Amygdala (tissue), 56 donors: ENCODE data around the gene CSF3R.

Experiments
- DNase-seq, 56 donors: peaks; one replicate each; lab custom pipeline; 2025; lab: John Stamatoyannopoulos, UW

CSF3R gene

DNA sequence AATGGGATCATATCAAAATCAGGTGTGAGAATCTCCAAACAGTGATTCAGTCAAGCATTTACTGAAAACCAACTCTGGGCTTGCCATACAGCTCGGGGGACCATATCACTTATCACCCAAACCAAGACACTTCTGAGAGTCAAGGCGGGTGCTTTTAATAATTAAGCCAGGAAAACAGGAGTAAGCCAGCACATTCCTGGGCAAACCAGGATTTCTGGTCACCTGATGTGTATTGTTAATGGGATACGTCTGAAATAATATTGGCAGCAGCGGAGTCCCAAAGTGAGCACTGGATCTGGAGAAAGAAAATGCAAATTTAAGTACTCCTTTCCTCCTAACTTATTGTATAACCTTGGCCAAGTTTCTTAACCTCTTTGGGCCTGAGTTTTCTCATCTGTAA lies 50.1 kb downstream of the CSF3R start:
- no peak for DNase-seq

DNA sequence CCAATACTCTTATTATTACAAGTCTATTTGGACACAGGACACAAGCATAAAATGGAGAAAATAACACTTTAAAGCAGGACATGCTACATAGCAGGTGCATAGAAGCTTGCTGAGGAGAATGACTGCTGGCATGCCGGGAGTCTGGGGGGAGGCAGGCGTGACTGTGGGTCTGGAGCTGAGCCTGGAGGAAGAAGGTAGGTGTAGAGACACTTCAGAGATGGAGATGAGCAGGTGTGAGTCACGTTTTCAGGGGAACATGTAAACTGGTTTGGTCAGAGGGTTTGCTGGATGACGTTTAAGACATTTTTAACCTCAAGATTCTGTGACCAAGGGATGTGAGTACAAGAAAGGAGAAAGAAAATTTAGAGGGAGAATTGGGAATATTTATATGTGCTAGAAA lies 56.9 kb downstream of the CSF3R start:
- no peak for DNase-seq

DNA sequence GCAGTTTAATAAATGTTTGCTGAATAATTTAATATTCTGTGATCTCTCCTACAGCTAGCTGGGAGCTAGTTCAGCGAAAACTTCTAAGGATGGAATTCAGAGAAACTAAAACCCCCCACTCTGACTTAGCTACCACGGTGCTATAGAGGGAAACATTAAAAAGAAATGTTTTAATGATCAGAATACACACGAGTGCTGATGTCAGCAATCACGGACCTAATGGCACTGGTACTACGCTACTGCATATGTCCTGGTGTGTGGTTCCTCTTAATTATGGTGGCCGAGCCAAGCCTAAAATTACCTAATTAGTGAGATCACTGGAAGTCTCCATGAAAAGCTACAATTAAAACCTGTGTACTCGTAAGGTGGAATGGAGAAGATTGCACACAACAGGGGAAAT lies 61.1 kb downstream of the CSF3R start:
- no peak for DNase-seq

DNA sequence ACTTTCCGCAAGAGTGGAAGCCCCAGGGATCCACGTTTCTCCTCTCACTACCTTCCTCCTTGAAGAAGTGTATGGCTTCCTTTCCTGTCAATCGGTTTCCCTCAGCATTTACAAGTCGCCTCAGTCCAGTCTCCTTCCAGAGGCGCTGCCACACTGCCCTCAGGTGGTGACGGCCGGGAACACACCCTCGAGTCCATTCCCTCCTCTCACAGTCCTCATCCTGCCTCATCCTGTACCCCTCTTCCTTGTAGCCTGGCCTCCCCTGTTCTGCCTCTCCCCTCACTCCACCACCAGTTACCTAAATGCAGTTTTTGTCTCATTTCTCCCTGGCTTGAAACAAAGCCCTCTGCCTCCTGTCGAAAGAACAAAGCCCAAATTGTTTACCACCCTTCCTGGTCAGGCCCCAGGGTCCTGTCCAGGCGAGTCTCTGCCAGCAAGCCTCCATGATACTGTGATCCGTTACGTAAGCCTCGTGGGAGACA lies 61.8 kb downstream of the CSF3R start:
- DNase-seq, result peak in 55 of 56 donors; percentile 10 to 93 (median 70)

DNA sequence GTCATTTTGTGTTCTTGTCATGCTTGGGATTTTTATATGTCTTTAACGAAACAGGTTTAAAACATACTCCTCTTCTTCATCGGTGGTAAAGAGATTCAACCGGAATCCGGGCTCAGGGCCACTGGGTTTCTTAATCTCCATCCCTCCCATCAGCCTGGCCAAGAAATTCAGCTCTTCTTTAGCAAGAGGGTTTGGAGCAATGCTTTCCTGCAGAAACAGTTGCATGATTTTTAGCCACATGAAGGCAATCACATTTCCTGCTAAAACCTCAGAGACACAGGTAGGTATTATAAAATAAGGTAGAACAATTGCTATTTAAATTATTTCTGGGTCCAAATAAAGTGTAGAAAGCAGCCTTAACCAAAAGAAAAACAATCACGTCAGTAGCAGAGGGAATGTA lies 62.3 kb downstream of the CSF3R start:
- DNase-seq, result no peak

DNA sequence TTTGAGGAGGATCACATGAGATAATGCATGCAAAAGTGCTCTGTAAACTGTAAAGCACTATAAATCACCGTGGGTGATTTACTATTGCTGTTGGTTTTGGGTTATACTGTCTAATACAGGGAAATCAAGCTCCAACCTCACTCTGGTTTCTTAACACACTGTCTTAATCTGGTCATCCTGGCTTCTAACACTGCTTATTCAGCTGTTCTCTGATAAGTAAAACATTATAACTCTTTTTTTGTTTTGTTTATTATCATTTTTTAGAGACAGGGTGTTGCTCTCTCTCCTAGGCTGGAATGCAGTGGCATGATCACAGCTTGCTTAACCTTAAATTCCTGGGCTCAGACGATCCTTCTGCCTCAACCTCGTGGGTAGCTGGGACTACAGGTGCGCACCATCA lies 63.1 kb downstream of the CSF3R start:
- no peak for DNase-seq

DNA sequence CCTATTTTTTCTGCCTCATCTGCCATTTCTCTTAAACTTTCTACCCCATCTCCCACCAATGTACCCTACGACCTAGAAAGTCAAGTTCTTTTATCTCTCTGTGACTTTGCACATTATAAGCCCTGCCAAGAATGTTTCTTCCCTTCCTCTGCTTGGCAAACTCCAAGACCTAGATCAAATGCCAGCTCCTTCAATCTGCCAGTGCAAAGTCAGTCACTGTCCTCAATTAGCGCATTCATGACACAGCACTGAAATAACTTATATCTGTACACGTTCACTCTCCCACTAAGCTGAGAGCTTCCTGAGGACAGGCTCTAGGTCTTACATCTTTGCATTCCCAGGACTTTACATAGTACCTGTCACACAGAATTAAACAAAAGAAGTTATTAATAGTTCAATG lies 63.6 kb downstream of the CSF3R start:
- DNase-seq, result no peak

DNA sequence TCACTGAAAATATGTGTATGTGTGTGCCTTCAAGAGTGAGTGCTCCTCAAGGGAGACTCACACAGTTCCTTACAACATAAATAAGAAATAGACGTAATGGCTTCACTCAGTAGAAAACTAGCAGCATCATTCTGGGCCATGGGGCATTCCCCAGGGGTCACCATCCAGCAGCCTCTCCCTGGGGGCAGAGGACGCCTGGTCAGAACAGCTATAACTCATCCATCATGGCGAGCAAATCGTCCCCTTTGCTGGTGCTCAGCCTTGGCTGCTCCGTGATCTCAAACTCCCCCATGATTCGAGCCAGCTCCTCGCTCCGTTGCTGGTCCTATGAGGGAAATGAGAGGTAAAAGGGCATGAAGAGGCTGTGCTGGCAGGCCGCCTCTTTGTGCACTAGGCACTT lies 64.8 kb downstream of the CSF3R start:
- DNase-seq, result no peak
